Epithelial cell of prostate (primary cell): ENCODE results near the gene DOCK11.
"Not testable (repeated sequence)": the region's sequence is repeated elsewhere in the genome, so short reads cannot be mapped to it uniquely, and the experiment has no call there.

Experiments
- DNase-seq: peaks from one replicate; pipeline ENCODE4 v3.0.0-alpha.2; 2011; ENCODE audit warnings: low read depth, low spot score
- H3K27ac ChIP-seq: fragments of 450-650 bp; 2 replicates; pipeline ENCODE4 v1.5.1; 2017; ENCODE audit warnings: mild to moderate bottlenecking

The DOCK11 gene

GRCh38 chrX:118675326-118675965, 179.8 kb downstream of the DOCK11 start:
- no peak for DNase-seq
- H3K27ac ChIP-seq: no peak overlapping the region

GRCh38 chrX:118675966-118676349, 180.3 kb downstream of the DOCK11 start:
- no peak for DNase-seq
- H3K27ac ChIP-seq: no peak overlapping the region

GRCh38 chrX:118677318-118677717, 181.7 kb downstream of the DOCK11 start:
- no peak for DNase-seq

GRCh38 chrX:118679290-118679689, 183.7 kb downstream of the DOCK11 start:
- no peak for DNase-seq
- no peak overlapping the region for H3K27ac ChIP-seq

More at GRCh38 chrX:118677318-118677717, 181.7 kb downstream of the DOCK11 start:
- no peak overlapping the region for H3K27ac ChIP-seq

GRCh38 chrX:118682258-118683014, 186.8 kb downstream of the DOCK11 start:
- DNase-seq: no peak
- H3K27ac ChIP-seq: no peak overlapping the region

- H3K27ac ChIP-seq: no peak overlapping the region
- no peak for DNase-seq
Measured at GRCh38 chrX:118685393-118685792, 189.8 kb downstream of the DOCK11 start.

- no peak for DNase-seq
- H3K27ac ChIP-seq: no peak overlapping the region
Measured at GRCh38 chrX:118688935-118689334, 193.3 kb downstream of the DOCK11 start.

- no peak for DNase-seq
- no peak overlapping the region for H3K27ac ChIP-seq
Measured at GRCh38 chrX:118693843-118694242, 198.2 kb downstream of the DOCK11 start.

- no peak for DNase-seq
- no peak overlapping the region for H3K27ac ChIP-seq
Measured at GRCh38 chrX:118694638-118695037, 199.0 kb downstream of the DOCK11 start.

- no peak for DNase-seq
- peak overlapping the region; percentile 82 for H3K27ac ChIP-seq
Measured at GRCh38 chrX:118698516-118699170, 203.0 kb downstream of the DOCK11 start.

- no peak for DNase-seq
- no peak overlapping the region for H3K27ac ChIP-seq
Measured at GRCh38 chrX:118702741-118703140, 207.1 kb downstream of the DOCK11 start.

- H3K27ac ChIP-seq: no peak overlapping the region
- no peak for DNase-seq
Measured at GRCh38 chrX:118706681-118707080, 211.1 kb downstream of the DOCK11 start.

- no peak overlapping the region for H3K27ac ChIP-seq
- no peak for DNase-seq
Measured at GRCh38 chrX:118714521-118714920, 218.9 kb downstream of the DOCK11 start.

GRCh38 chrX:118715917-118716316, 220.3 kb downstream of the DOCK11 start:
- DNase-seq, H3K27ac ChIP-seq: not testable (repeated sequence)

GRCh38 chrX:118716833-118717232, 221.2 kb downstream of the DOCK11 start:
- not testable (repeated sequence) for H3K27ac ChIP-seq, DNase-seq

- DNase-seq: no peak
- no peak overlapping the region for H3K27ac ChIP-seq
Measured at GRCh38 chrX:118717678-118718391, 222.2 kb downstream of the DOCK11 start.

- H3K27ac ChIP-seq: no peak overlapping the region
- DNase-seq: no peak
Measured at GRCh38 chrX:118718737-118719136, 223.1 kb downstream of the DOCK11 start.

- H3K27ac ChIP-seq: no peak overlapping the region
- no peak for DNase-seq
Measured at GRCh38 chrX:118720058-118720707, 224.6 kb downstream of the DOCK11 start.

- H3K27ac ChIP-seq: peak overlapping the region; percentile 34
- no peak for DNase-seq
Measured at GRCh38 chrX:118723376-118723775, 227.8 kb downstream of the DOCK11 start.

GRCh38 chrX:118724365-118724764, 228.8 kb downstream of the DOCK11 start:
- H3K27ac ChIP-seq: no peak overlapping the region
- no peak for DNase-seq
